ENCODE results near the gene TMEM132D.

The TMEM132D gene

DNA sequence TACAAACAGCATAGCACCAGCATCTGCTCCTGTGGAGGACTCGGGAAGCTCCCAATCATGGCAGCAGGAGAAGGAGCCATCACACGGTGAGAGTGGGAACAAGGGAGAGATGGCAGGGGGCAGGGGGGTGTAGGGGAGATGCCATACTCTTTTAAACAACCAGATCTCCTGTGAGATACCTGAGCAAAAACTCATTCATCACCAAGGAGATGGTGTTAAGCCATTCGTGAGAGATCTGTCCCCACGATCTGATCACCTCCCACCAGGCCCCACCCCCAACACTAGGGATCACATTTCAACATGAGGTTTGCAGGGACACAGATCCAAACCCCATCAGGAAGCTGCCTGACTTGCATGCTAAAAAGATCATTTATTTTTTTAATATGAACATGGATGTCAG, 499.3 kb downstream of the TMEM132D start:
- FAIRE-seq, result no peak

DNA sequence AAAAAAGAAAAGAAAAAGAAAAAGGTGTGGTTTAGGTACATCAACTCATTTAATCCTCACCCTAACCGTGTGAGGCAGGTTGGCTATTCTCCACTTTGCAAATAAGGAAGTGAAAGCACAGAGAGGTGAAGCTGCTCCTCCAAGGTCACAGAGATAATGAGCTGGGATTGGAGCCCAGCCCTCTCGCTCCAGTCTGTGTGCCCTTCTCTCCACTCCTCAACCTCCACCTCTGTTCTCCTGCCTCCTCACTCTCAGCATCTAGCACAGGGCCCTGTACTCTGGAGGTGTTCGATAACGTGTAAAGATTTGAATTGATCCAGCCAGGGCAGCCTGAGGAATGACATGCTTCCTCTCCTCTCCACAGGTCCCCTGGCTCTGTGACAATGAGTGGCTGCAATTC, 502.3 kb downstream of the TMEM132D start:
- no peak for FAIRE-seq

DNA sequence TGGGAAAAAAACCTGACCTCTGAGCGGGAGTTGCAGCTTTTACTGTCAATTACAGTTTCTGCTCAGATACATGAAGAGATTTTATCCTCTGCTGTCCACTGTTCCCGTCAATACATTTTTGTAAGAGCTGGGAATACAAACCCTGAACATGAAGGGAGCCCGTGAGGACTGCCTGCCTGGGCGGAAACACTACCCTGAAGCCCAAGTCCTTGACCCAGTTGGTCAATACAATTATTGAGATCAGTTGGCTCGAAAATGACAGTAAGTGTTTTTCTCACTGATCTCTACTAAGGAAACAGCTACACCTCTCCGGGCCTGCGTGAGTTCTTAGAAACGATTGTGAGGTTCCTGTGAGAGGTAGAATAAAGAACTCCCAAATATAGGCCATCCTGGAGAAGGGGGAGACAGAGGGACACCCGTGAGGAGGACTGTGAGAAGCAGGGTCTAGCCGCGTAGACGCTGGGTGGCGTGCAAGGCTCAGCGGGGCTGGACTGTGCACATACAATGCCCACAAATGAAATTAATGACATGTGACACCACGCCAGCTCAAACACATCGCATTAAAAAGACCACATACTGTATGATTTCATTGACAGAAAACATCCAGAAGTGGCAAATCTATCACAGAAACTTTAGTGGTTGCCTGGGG, 509.5 kb downstream of the TMEM132D start:
- FAIRE-seq, result no peak

GRCh38 chr12:129393357-129393937, 510.4 kb downstream of the TMEM132D start:
- FAIRE-seq, result no peak

DNA sequence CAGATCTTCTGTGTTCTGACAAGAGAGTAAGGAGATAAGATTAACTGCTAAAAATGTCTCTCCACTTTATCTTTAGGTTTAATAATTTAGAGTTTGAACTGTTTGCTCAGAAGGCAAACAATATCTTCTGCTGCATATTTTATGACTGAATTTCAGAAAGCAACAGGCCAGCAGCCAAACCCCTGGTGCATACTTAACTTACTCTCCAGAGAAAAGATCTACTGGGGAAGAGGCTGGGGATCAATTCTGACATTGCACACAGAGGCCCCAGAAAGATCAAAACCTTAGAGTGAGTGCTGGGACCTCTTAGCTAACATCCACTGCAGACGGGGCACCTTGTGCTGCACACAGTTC, 518.2 kb downstream of the TMEM132D start:
- FAIRE-seq, result no peak

DNA sequence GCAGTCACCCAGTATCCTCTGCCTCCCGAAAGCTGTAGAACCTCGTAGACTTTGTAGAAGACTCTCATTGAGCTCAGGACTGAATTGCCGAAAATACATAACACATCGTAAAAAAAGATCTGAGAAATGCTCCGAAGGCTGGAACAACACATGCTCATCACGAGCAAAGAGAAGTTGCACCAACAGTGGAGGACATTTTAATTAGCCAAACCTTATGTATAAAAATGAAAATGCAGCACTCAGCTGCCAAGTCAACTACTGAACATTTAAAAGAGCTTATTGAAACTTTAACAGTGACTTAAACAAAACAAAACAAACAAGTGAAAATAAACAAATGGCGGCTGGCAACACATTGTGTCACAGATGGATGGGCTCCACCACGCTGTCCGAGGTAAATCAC, 519.9 kb downstream of the TMEM132D start:
- FAIRE-seq, result no peak

- FAIRE-seq, result no peak
Measured at GRCh38 chr12:129381715-129382114, 522.1 kb downstream of the TMEM132D start.

DNA sequence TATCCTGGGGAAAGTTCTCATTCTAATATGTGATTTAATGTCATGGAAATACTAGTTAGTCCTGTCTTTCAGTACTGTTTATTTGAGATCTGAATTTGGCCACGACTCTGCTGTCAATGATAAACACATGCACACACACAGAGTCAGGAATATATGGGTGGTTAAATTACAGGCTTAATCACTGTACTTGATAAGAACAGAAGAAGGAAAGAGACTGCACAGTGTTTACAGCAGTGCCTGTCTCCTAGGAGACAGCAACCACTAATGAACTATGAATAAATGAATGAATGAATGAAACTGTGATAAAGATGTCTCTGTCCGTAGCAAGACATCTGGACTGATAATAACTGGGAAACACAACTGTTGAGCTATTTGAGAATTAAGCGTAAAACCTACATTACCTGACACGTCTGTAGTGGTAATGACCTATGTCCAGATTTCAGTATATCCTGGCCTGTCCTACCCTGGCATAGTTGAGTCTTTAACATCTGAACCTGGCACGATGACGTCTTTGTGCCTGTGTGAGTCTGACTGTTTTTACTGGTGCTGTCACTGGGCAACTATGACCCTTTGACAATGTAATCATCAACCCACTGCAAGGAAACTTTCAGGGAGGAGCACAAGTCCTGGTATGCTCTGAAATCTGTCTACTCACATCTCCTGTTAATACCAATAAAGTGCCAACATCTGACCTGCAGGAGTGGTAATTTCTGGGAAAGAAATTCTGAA, 524.6 kb downstream of the TMEM132D start:
- no peak for FAIRE-seq

GRCh38 chr12:129378496-129378895, 525.3 kb downstream of the TMEM132D start:
- no peak for FAIRE-seq

DNA sequence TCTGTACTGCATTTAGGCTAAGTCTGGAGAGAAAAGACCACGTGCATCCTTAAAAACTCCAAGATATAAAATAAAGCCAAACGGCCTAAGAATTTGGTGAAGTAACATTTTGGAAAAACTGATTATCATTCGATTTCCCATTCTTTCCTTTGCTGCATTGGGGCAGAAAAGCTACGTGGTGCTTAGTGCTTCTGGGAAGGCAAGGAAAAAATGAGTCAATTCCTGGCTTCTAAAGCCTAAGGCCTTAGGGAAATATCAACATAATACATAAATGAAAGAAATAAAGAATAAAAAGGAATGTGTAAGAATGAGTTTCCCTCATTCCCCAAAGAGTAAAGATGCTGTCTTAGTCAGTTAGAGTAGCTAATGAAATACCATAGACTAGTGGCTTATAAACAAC, 530.1 kb downstream of the TMEM132D start:
- FAIRE-seq, result no peak

GRCh38 chr12:129372876-129373275, 530.9 kb downstream of the TMEM132D start:
- no peak for FAIRE-seq

- no peak for FAIRE-seq
Measured at GRCh38 chr12:129372348-129372747, 531.5 kb downstream of the TMEM132D start.

DNA sequence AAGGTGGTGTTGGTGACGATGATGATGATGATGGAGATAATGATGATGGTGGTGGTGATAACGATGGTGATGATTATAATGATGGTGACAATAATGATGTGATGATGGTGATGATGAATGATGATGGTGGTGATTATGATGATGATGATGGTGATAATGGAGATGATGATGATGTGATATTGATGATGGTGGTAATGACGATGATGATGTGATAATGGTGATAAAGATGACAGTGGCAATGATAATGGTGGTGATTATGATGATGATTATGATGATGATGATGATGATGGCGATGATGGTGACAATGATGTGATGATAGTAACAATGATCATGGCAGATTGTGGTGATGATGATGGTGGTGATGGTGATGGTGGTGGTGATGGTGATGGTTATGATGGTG, 532.6 kb downstream of the TMEM132D start:
- no peak for FAIRE-seq

- no peak for FAIRE-seq
Measured at GRCh38 chr12:129366656-129367055, 537.2 kb downstream of the TMEM132D start.

- no peak for FAIRE-seq
Measured at GRCh38 chr12:129363041-129363440, 540.8 kb downstream of the TMEM132D start.

DNA sequence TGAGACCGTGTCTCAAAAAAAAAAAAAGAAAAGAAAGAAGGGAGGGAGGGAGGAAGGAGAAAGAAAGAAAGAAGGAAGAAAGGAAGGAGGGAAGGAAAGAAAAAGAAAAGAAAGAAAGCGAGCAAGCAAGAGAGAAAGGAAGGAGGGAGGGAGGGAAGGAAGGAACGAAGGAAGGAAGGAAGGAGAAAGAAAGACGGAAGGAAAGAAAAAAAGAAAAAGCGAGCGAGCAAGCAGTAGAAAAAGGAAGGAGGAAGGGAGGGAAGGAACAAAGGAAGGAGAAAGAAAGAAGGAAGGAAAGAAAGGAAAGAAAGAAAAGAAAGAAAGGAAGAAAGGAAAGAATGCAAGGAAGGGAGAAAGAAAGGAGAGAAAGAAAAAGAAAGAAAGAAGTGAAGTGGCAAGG, 546.6 kb downstream of the TMEM132D start:
- no peak for FAIRE-seq

GRCh38 chr12:129351481-129351880, 552.3 kb downstream of the TMEM132D start:
- FAIRE-seq, result no peak

- no peak for FAIRE-seq
Measured at GRCh38 chr12:129339336-129339735, 564.5 kb downstream of the TMEM132D start.

DNA sequence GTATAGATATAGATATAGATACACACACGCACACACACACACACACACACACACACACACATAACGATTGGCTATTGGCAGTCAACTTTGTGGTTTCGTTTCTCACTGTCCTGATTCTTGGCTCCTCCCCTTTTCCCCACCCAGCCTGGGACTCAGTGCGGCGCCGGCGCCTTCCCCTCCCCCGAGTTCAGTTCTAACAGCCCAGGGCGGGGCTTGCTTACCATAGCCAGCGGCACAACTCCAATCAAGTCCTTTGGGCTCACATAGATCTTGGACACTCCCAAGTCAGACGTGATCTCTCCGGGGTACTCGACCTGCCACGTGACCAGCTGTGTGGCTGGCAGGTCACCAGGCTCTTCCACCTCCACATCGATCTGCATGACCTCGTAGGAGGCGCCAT, 566.4 kb downstream of the TMEM132D start:
- FAIRE-seq, result no peak

- no peak for FAIRE-seq
Measured at GRCh38 chr12:129335773-129336172, 568.1 kb downstream of the TMEM132D start.

DNA sequence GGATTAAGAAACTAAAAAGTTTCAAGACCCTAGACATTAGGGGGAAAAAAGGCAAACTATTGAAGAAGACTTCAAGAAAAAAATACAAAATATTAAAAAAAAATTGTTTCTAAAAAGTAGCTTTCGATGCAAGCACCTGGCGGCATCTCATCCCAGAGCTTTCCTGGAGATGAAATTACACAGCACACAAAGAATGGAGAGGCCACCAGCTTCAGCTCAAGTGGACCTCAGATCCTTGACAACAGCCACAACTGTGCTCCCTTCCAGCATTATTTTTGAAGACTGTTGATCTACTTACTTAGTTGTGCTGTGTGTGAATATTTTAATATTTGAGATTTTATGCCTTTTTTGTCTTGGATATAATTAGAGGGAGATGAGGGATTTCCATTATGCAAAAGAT, 571.5 kb downstream of the TMEM132D start:
- FAIRE-seq, result no peak

- FAIRE-seq, result no peak
Measured at GRCh38 chr12:129331356-129332085, 572.3 kb downstream of the TMEM132D start.

GRCh38 chr12:129328235-129328634, 575.6 kb downstream of the TMEM132D start:
- FAIRE-seq, result no peak

DNA sequence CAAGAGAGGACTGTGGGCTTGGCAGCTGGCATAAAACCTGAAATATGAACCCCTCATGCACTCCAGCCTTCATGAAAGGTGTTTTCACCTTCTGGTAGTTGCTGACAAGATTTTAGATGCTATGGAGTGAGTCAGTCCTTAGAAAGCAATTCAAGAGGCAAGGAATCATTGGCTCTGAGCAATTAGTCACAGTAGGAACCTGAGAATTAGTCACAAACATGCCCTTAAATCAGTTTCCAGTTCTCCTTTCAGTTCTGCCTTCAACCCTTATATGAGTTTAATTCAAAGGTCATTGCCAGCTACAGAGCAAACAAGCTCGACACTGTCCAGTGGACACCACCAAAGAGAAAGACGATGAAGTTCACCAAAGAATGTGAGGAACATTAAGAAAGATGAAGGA, 578.3 kb downstream of the TMEM132D start:
- FAIRE-seq, result no peak
